ENCODE measurements around the gene SLC2A5. TPM values are rescaled to one million over a fixed set of nuclear protein-coding genes. Genes with fewer than 3 reads are reported as not detected.

The SLC2A5 gene
- total and polyA plus RNA-seq, 2 of the 4 experiments (the other 2 are of a cell fraction): 0.03 to 0.18 TPM

GRCh38 chr1:9013819-9014218 is 55.6 kb downstream of the SLC2A5 start:
- H4K8ac ChIP-seq (ENCODE audit: low read depth in 2 of 2, low read length in 2 of 2): no peak overlapping the region
- ChIA-PET POLR2A (ENCODE audit: unreplicated experiment) (no interaction called here), CTCF (interaction anchor here (1.0 kb wide), 1 partner anchor 9 kb away, joined by 3 read pairs; no protein-coding TSS in a partner anchor)
- no peak overlapping the region for H3K27ac ChIP-seq (ENCODE audit: insufficient read depth, low read length)
- intact Hi-C loops (cut with micrococcal nuclease): no loop called here
- in situ Hi-C loops (cut with MboI; ENCODE audit: low sequenced_read_pairs): no loop called here
- H2AK9ac ChIP-seq (replicated peaks; ENCODE audit: low read depth, low read length, poor library complexity): no peak overlapping the region
- no peak overlapping the region for H4K5ac ChIP-seq (ENCODE audit: low read depth, low read length)
- no peak overlapping the region for H2BK120ac ChIP-seq (ENCODE audit: low read depth, low read length)
- H3K9me1 ChIP-seq (ENCODE audit: insufficient read depth, low read length): no peaks in the 10 kb centered on the region
- no peak overlapping the region for H3K14ac ChIP-seq (replicated peaks; ENCODE audit: low read depth, low read length)
- no peak overlapping the region for H3K4me2 ChIP-seq (ENCODE audit: low read depth, low read length)
- peaks cover 1% of the 10 kb centered on the region; the same call in 1 of the 2 replicates for H3K4me1 ChIP-seq (ENCODE audit: control insufficient read depth, insufficient read depth, low read length)
- H3K9ac ChIP-seq (ENCODE audit: low read depth, low read length): no peak overlapping the region
- no peak overlapping the region for H3K23ac ChIP-seq (ENCODE audit: low read depth, low read length)
- dilution Hi-C loops (cut with HindIII; ENCODE audit: low sequenced_read_pairs, unreplicated experiment): no loop called here
- no peak overlapping the region for H4K91ac ChIP-seq (ENCODE audit: insufficient read depth, low read depth, low read length)
- BruUV-seq (replicated peaks): no TSS peak
- no peaks in the 10 kb centered on the region for H3K36me3 ChIP-seq (ENCODE audit: control insufficient read depth, insufficient read depth, low read length)
- H2BK15ac ChIP-seq (ENCODE audit: low read depth, low read length): no peak overlapping the region
- no peak overlapping the region for H2AK5ac ChIP-seq (ENCODE audit: low read depth, low read length)
- TF ChIP-seq RFX5 (IDR thresholded peaks at IDR 0.05; ENCODE audit: low read depth, low read length) (no peak), MXI1 (IDR thresholded peaks at IDR 0.05; ENCODE audit: borderline replicate concordance, low read depth, low read length) (no peak), NFE2L2 (IDR thresholded peaks at IDR 0.05; ENCODE audit: low read depth, low read length) (no peak), MAZ (IDR thresholded peaks at IDR 0.05; ENCODE audit: borderline replicate concordance, low read depth, low read length) (no peak), CHD1 (IDR thresholded peaks at IDR 0.05; ENCODE audit: low read depth, low read length) (no peak), RAD21 (IDR thresholded peaks at IDR 0.05; ENCODE audit: low read length) (no peak), CEBPB (IDR thresholded peaks at IDR 0.05; ENCODE audit: low read depth, low read length) (no peak), POLR2A (IDR thresholded peaks at IDR 0.05; ENCODE audit: low read depth, low read length) (no peak), FOS (IDR thresholded peaks at IDR 0.05; ENCODE audit: low read depth, low read length) (no peak), CTCF (conservative IDR thresholded peaks at IDR 0.05; ENCODE audit: low read depth, low read length) (no peak), BHLHE40 (IDR thresholded peaks at IDR 0.05; ENCODE audit: low read depth, low read length) (no peak), MAFK (IDR thresholded peaks at IDR 0.05; ENCODE audit: low read depth, low read length) (no peak), SMC3 (IDR thresholded peaks at IDR 0.05; ENCODE audit: low read depth, low read length) (no peak), RCOR1 (IDR thresholded peaks at IDR 0.05; ENCODE audit: insufficient replicate concordance, low read length) (no peak)
- TF ChIP-seq, protein P1, sequence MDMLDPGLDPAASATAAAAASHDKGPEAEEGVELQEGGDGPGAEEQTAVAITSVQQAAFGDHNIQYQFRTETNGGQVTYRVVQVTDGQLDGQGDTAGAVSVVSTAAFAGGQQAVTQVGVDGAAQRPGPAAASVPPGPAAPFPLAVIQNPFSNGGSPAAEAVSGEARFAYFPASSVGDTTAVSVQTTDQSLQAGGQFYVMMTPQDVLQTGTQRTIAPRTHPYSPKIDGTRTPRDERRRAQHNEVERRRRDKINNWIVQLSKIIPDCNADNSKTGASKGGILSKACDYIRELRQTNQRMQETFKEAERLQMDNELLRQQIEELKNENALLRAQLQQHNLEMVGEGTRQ (IDR thresholded peaks at IDR 0.05; ENCODE audit: low read depth, low read length): no peak
- TF ChIP-seq, protein P2, sequence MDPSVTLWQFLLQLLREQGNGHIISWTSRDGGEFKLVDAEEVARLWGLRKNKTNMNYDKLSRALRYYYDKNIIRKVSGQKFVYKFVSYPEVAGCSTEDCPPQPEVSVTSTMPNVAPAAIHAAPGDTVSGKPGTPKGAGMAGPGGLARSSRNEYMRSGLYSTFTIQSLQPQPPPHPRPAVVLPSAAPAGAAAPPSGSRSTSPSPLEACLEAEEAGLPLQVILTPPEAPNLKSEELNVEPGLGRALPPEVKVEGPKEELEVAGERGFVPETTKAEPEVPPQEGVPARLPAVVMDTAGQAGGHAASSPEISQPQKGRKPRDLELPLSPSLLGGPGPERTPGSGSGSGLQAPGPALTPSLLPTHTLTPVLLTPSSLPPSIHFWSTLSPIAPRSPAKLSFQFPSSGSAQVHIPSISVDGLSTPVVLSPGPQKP (IDR thresholded peaks at IDR 0.05; ENCODE audit: borderline replicate concordance, low read depth, low read length): no peak
- H3K18ac ChIP-seq (ENCODE audit: low read depth, low read length): no peak overlapping the region
- no peak overlapping the region for H3K56ac ChIP-seq (ENCODE audit: extremely low read depth, insufficient read depth, low read length)
- no peaks in the 10 kb centered on the region for H3K79me1 ChIP-seq (ENCODE audit: low read depth in 1 of 2, low read length in 2 of 2)
- no peaks in the 10 kb centered on the region for H3K9me3 ChIP-seq (ENCODE audit: control insufficient read depth, insufficient read depth, low read length)
- WGBS, 2 experiments (ENCODE audit: extremely low coverage in 2 of 2, insufficient read length in 1 of 2): 85% methylated on average over 4 of the region's 8 CpGs; no CpG with 5 or more reads in 1 of the 2 experiments
- no peak overlapping the region for H2AFZ ChIP-seq (replicated peaks; ENCODE audit: low read length, poor library complexity)
- no peak overlapping the region for H3K4ac ChIP-seq (ENCODE audit: low read depth, low read length)
- H3K4me3 ChIP-seq (ENCODE audit: insufficient read depth, low read depth, low read length): no peak overlapping the region
- ATAC-seq (ENCODE audit: low read depth) (no peak), DNase-seq (no peak)
- H2BK5ac ChIP-seq (ENCODE audit: low read depth, low read length, poor library complexity, severe bottlenecking): no peak overlapping the region
- H4K20me1 ChIP-seq (ENCODE audit: insufficient read depth, low read length): no peaks in the 10 kb centered on the region
- H3K27me3 ChIP-seq (ENCODE audit: control insufficient read depth, insufficient read depth, low read length): peaks cover 9% of the 10 kb centered on the region
- H2BK20ac ChIP-seq (ENCODE audit: low read depth, low read length): no peak overlapping the region
